ENCODE results near the gene CENPF.
"Not testable (repeated sequence)": the region's sequence is repeated elsewhere in the genome, so short reads cannot be mapped to it uniquely, and the experiment has no call there.

Gene CENPF

GRCh38 chr1:214584805-214585766 lies 17.9 kb upstream of the CENPF start:
- no peak for DNase-seq

- no peak for DNase-seq
These were observed 16.4 kb upstream of the CENPF start for GRCh38 chr1:214586621-214587020.

GRCh38 chr1:214587165-214587564 lies 15.8 kb upstream of the CENPF start:
- no peak for DNase-seq

DNA sequence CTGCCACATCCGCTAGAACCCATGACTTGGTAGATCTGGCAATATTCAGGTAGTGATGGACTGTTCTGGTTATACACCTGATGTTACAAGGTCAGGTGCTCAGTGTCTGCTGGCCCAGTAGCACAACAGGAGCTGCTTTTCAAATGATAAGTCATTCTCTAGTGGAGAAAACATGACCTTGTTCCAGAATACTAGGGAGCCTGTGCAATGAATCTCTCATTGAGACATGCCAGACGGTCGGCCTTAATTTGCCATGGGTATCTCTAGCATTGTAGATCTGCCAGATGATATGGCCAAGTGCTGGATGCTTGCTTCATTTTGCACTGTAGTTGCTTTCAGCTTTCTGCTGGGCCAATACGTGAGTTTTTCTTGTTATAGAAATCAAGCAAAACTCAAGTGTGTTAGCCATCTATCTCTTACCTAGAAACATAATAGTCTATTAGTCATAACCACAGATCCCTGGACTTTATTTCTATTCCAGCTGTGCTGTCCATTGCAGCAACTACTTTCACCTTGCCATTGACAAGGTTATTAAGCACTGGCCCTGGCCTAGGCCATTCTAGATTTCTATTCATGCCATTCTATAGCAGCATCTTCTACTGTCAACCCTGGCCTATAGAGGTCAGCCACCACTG lies 13.9 kb upstream of the CENPF start:
- DNase-seq = no peak

GRCh38 chr1:214590696-214591095 lies 12.3 kb upstream of the CENPF start:
- no peak for DNase-seq

GRCh38 chr1:214591918-214592317 lies 11.1 kb upstream of the CENPF start:
- DNase-seq = not testable (repeated sequence)

GRCh38 chr1:214593158-214593557 lies 9.8 kb upstream of the CENPF start:
- DNase-seq = no peak

- no peak for DNase-seq
These were observed 841 bp downstream of the CENPF start for GRCh38 chr1:214603819-214604252.

- DNase-seq = no peak
These were observed 1.5 kb downstream of the CENPF start for GRCh38 chr1:214604523-214604922.

- not testable (repeated sequence) for DNase-seq
These were observed 2.5 kb downstream of the CENPF start for GRCh38 chr1:214605484-214605883.

GRCh38 chr1:214605933-214606925 lies 3.2 kb downstream of the CENPF start:
- not testable (repeated sequence) for DNase-seq

GRCh38 chr1:214607492-214608215 lies 4.7 kb downstream of the CENPF start:
- DNase-seq = not testable (repeated sequence)

GRCh38 chr1:214608216-214608783 lies 5.3 kb downstream of the CENPF start:
- not testable (repeated sequence) for DNase-seq

GRCh38 chr1:214608817-214609216 lies 5.8 kb downstream of the CENPF start:
- DNase-seq = not testable (repeated sequence)

DNA sequence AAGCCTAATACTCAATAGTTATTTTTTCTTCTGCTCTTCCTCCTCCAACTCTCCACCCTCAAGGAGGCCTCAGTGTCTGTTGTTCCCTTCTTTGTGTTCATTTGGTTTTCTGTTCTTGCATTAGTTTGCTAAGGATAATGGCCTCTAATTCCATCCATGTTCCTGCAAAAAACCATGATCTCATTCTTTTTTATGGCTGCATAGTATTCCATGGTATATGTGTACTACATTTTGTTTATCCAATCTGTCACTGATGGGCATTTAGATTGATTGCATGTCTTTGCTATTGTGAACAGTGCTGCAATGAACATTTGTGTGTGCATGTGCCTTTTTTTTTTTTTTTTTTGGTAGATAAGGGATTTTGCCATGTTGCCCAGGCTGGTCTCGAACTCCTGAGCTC lies 6.7 kb downstream of the CENPF start:
- DNase-seq = no peak

GRCh38 chr1:214610136-214610535 lies 7.1 kb downstream of the CENPF start:
- DNase-seq = not testable (repeated sequence)

- DNase-seq = no peak
These were observed 12.1 kb downstream of the CENPF start for GRCh38 chr1:214615109-214615508.

- no peak for DNase-seq
These were observed 12.9 kb downstream of the CENPF start for GRCh38 chr1:214615871-214616270.

- DNase-seq = no peak
These were observed 14.3 kb downstream of the CENPF start for GRCh38 chr1:214617246-214617645.

GRCh38 chr1:214617843-214618242 lies 14.8 kb downstream of the CENPF start:
- DNase-seq = no peak

DNA sequence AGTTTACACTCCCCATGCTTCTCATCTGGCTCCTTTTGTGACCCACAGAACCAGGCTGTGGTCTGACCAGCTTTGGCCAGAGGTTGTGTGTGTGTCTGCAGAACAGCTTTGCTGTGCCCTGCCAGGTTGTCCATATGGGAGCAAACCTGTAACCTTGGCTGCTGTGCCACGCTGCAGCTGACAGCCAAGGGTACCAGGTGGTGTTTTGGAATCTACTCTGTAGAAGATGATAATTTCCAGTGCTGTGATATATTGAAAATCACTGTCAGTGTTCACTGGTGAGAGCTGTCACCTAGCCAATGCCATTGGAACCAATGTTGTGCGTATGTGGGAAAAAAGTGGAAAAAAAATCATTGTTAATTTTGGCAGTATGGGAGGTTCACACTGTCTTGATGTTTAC lies 18.2 kb downstream of the CENPF start:
- no peak for DNase-seq

DNA sequence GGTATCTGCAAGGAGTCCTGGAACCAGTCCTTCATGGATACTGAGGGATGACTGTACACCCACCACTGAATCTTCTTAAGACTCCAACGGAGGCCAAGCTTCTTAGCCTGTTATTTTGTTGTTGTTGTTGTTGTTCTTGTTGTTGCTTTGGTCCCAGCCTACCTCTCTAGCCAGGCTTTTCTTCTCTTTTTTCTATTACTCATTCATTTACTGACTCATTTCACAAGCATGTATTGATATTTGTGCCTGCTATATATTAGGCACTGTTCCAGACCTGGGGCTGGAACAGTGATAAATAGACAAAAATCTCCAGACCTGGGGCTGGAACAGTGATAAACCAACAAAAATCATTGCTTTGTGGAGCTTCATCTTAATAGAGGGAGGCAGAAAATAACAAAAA lies 20.4 kb downstream of the CENPF start:
- no peak for DNase-seq
